ENCODE measurements around the gene VAT1. TPM values are rescaled to one million over a fixed set of nuclear protein-coding genes. Genes with fewer than 3 reads are reported as not detected.

VAT1 gene
- total and polyA plus RNA-seq, 2 of the 13 experiments (the other 11 are each of a cell fraction or from before 2014, with no cell fraction given), result 143 to 205 TPM

DNA sequence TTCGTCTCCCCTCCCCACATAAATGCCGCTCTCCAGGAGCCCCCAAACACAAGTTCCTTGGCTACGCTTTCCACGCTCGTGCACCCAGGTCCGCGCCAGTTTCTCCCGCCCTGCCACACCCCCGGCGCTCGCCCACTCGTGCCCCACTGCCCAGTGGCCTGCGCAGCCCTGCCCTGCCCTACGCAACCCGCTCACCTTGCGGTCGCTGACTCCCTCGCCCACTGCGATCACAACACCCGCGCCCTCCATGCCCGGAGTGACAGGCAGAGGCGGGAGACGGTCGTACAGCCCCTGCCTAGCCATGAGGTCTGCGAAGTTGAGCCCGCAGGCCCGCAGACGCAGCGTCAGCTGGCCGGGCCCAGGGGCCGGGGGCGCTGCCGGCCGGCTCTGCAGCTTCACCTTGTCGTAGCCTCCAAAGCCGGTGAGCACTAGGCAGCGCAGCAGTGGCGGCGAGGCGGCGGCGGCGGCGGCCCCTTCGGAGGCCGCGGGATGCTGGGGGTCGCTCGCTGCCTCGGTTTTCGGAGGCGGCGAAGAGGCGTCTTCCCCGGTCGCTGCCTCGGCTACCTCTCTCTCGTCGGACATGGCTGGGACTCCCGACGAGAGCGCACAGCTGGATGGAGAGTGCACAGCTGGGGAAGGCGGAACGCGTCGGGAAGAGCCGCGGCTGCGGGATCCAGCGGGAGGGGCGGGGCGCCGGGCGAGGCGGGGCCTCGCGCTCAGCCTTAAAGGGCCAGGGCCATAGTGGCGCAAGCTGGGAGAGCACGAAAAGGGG is at the start of gene VAT1 (continued):
- TF ChIP-seq GTF2F1 (IDR thresholded peaks at IDR 0.05; ENCODE audit: low read length) (no peak), BRCA1 (CRISPR knock-in tag; IDR thresholded peaks at IDR 0.05) (peak; percentile 79; the same call in 1 of the 2 replicates), ZNF256 (CRISPR knock-in tag; conservative IDR thresholded peaks at IDR 0.05) (peak; percentile 84; the same call in 1 of the 2 replicates), ZNF570 (CRISPR knock-in tag; IDR thresholded peaks at IDR 0.05; ENCODE audit: borderline replicate concordance) (no peak), SAFB2 (CRISPR knock-in tag; IDR thresholded peaks at IDR 0.05; ENCODE audit: borderline replicate concordance, low read depth) (peak; percentile 94), ZHX1 (CRISPR knock-in tag; IDR thresholded peaks at IDR 0.05; ENCODE audit: low read depth) (no peak), GFI1 (CRISPR knock-in tag; IDR thresholded peaks at IDR 0.05; ENCODE audit: borderline replicate concordance) (no peak), E2F2 (CRISPR knock-in tag; IDR thresholded peaks at IDR 0.05; ENCODE audit: borderline replicate concordance) (peak; percentile 94), ZNF788 (CRISPR knock-in tag; IDR thresholded peaks at IDR 0.05; ENCODE audit: borderline replicate concordance) (peak; percentile 63; the same call in 1 of the 2 replicates), ZFP36L1 (CRISPR knock-in tag; IDR thresholded peaks at IDR 0.05) (no peak), NPAS2 (CRISPR knock-in tag; IDR thresholded peaks at IDR 0.05; ENCODE audit: borderline replicate concordance) (no peak)
- TF ChIP-seq, protein P1, sequence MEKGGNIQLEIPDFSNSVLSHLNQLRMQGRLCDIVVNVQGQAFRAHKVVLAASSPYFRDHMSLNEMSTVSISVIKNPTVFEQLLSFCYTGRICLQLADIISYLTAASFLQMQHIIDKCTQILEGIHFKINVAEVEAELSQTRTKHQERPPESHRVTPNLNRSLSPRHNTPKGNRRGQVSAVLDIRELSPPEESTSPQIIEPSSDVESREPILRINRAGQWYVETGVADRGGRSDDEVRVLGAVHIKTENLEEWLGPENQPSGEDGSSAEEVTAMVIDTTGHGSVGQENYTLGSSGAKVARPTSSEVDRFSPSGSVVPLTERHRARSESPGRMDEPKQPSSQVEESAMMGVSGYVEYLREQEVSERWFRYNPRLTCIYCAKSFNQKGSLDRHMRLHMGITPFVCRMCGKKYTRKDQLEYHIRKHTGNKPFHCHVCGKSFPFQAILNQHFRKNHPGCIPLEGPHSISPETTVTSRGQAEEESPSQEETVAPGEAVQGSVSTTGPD (CRISPR knock-in tag; IDR thresholded peaks at IDR 0.05), result no peak
- TF ChIP-seq, protein P2, sequence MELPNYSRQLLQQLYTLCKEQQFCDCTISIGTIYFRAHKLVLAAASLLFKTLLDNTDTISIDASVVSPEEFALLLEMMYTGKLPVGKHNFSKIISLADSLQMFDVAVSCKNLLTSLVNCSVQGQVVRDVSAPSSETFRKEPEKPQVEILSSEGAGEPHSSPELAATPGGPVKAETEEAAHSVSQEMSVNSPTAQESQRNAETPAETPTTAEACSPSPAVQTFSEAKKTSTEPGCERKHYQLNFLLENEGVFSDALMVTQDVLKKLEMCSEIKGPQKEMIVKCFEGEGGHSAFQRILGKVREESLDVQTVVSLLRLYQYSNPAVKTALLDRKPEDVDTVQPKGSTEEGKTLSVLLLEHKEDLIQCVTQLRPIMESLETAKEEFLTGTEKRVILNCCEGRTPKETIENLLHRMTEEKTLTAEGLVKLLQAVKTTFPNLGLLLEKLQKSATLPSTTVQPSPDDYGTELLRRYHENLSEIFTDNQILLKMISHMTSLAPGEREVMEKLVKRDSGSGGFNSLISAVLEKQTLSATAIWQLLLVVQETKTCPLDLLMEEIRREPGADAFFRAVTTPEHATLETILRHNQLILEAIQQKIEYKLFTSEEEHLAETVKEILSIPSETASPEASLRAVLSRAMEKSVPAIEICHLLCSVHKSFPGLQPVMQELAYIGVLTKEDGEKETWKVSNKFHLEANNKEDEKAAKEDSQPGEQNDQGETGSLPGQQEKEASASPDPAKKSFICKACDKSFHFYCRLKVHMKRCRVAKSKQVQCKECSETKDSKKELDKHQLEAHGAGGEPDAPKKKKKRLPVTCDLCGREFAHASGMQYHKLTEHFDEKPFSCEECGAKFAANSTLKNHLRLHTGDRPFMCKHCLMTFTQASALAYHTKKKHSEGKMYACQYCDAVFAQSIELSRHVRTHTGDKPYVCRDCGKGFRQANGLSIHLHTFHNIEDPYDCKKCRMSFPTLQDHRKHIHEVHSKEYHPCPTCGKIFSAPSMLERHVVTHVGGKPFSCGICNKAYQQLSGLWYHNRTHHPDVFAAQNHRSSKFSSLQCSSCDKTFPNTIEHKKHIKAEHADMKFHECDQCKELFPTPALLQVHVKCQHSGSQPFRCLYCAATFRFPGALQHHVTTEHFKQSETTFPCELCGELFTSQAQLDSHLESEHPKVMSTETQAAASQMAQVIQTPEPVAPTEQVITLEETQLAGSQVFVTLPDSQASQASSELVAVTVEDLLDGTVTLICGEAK (IDR thresholded peaks at IDR 0.05), result no peak
- TF ChIP-seq, protein P2 (CRISPR knock-in tag; IDR thresholded peaks at IDR 0.05), result peak; percentile 79
